Middle frontal gyrus (tissue), 1 donor: ENCODE measurements around the gene AVPR1A.

Experiments used
- DNase-seq: peaks from one replicate; pipeline ENCODE4 v3.0.0-alpha.2; 2015; ENCODE audit warnings: low spot score; ENCODE audit errors: extremely low spot score

Gene AVPR1A

GRCh38 chr12:63095369-63095980, 55.5 kb downstream of the AVPR1A start:
- DNase-seq: no peak

DNA sequence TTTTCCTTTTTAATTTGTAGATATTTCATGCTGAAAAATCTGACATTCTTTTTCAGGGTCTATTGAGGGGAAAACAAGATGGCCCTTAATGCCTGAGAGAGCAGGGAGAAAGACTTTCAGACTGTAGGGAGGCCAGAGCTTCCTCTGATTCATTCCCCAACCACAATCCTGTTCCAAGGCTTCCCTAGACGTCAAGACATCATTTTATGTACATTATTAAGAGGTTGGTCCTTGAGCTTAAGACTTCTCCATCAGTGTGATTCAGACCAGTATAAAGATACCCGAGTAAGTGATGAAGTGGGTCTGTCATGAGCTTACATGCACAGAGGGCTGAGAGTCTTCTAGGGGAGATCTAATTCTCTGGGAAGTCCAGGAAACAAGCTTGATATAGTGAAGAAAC, 57.3 kb downstream of the AVPR1A start:
- no peak for DNase-seq

- DNase-seq: no peak
Observed at GRCh38 chr12:63093084-63093483, 57.9 kb downstream of the AVPR1A start.
